ENCODE results near the gene SPEM3. TPM values are rescaled to one million over a fixed set of nuclear protein-coding genes. Genes with fewer than 3 reads are reported as not detected.

The SPEM3 gene
- total and polyA plus RNA-seq, 2 of the 13 experiments (the other 11 are each of a cell fraction or from before 2014, with no cell fraction given) = not detected

DNA sequence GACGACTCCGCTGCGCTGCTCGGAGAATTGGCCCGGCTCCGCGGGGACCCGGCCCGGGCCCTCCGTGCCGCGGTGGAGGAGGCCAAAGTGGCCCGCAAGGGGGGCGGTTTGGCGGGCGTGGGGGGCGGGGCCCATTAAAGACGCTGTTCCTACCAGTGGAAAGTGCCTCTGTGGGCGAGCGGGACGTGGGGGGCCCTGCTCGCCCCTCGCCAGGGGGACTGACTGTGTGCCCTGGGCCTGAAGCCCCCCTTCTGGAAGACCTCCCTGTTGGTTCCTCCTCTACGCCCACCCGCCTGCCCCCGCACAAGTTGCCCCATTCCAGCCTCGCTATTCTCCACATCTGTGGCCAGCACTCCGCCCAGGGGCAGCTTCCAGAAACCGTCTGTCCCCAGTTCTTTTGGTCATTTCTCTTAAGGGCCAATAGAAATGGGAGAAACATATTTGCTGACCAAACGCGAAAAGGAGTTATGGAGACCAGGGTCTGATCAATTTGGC, 8.8 kb downstream of the SPEM3 start:
- no peak overlapping the region; a peak in 2 of 6 replicates for H3K4me3 ChIP-seq (replicated peaks in 1 of 3; ENCODE audit: insufficient read depth in 1 of 3, low read depth in 2 of 3, low read length in 3 of 3)
- no peak overlapping the region for H3K27ac ChIP-seq (ENCODE audit: extremely low read length, insufficient read depth, low read length)
- ChIA-PET CTCF (ENCODE audit: low intra/inter-chr PET ratio, low total read pairs) (interaction anchor here (2.1 kb wide), 1 partner anchor 81 kb away, joined by 11 read pairs; no protein-coding TSS in a partner anchor), POLR2A (interaction anchor here (1.8 to 3.8 kb wide), 4 partner anchors 8 to 47 kb away, joined by 4 to 52 read pairs (median 28); partner anchors contain the start of genes CHRNB1, POLR2A and TMEM256)
- no peaks in the 10 kb centered on the region for H3K79me2 ChIP-seq (ENCODE audit: insufficient read depth, low read length)
- ATAC-seq (no peak), FAIRE-seq (no peak), DNase-seq (ENCODE audit: low spot score) (no peak)
- H3K9me3 ChIP-seq (ENCODE audit: low read length) = no peaks in the 10 kb centered on the region
- TF ChIP-seq ZNF792 (CRISPR knock-in tag; IDR thresholded peaks at IDR 0.05) (no peak), ZNF296 (CRISPR knock-in tag; conservative IDR thresholded peaks at IDR 0.05) (no peak)
- TF ChIP-seq, protein P1, sequence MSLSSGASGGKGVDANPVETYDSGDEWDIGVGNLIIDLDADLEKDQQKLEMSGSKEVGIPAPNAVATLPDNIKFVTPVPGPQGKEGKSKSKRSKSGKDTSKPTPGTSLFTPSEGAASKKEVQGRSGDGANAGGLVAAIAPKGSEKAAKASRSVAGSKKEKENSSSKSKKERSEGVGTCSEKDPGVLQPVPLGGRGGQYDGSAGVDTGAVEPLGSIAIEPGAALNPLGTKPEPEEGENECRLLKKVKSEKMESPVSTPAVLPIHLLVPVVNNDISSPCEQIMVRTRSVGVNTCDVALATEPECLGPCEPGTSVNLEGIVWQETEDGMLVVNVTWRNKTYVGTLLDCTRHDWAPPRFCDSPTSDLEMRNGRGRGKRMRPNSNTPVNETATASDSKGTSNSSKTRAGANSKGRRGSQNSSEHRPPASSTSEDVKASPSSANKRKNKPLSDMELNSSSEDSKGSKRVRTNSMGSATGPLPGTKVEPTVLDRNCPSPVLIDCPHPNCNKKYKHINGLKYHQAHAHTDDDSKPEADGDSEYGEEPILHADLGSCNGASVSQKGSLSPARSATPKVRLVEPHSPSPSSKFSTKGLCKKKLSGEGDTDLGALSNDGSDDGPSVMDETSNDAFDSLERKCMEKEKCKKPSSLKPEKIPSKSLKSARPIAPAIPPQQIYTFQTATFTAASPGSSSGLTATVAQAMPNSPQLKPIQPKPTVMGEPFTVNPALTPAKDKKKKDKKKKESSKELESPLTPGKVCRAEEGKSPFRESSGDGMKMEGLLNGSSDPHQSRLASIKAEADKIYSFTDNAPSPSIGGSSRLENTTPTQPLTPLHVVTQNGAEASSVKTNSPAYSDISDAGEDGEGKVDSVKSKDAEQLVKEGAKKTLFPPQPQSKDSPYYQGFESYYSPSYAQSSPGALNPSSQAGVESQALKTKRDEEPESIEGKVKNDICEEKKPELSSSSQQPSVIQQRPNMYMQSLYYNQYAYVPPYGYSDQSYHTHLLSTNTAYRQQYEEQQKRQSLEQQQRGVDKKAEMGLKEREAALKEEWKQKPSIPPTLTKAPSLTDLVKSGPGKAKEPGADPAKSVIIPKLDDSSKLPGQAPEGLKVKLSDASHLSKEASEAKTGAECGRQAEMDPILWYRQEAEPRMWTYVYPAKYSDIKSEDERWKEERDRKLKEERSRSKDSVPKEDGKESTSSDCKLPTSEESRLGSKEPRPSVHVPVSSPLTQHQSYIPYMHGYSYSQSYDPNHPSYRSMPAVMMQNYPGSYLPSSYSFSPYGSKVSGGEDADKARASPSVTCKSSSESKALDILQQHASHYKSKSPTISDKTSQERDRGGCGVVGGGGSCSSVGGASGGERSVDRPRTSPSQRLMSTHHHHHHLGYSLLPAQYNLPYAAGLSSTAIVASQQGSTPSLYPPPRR (CRISPR knock-in tag; IDR thresholded peaks at IDR 0.05; ENCODE audit: borderline replicate concordance) = no peak
- in situ Hi-C loops (cut with HindIII; ENCODE audit: extremely low pct_ligation_motif_present, low pct_unique_long_range_greater_than_20kb) = loop anchor here (5.0 kb wide), 2 partner anchors 40 to 80 kb away; partner anchors contain the start of genes TMEM95 and ZBTB4
- H4K20me1 ChIP-seq (ENCODE audit: insufficient read depth, low read length) = no peaks in the 10 kb centered on the region
- WGBS (ENCODE audit: low lambda C conversion rate) = 95% methylated on average over 14 of the region's 31 CpGs
- H3K27me3 ChIP-seq (ENCODE audit: control insufficient read depth in 1 of 2, insufficient read depth in 2 of 2, low read length in 2 of 2) = peaks cover 2 to 12% of the 10 kb centered on the region in 2 experiments; a peak in 3 of 5 replicates
- 0 out of 2 replicates have a peak overlapping the region, but pooled peaks have one; percentile 12 for H3K4me2 ChIP-seq (ENCODE audit: low read depth, low read length)
- H3K4me1 ChIP-seq (ENCODE audit: insufficient read depth, low read length) = peaks cover 44% of the 10 kb centered on the region
- no peaks in the 10 kb centered on the region for H3K36me3 ChIP-seq (replicated peaks in 1 of 2; ENCODE audit: control insufficient read depth in 1 of 2, insufficient read depth in 2 of 2, low read length in 2 of 2)
- BruUV-seq (replicated peaks) = no TSS peak
- no peak overlapping the region for H2AFZ ChIP-seq (ENCODE audit: low read length)
- no peak overlapping the region for H3K9ac ChIP-seq (ENCODE audit: insufficient read depth, low read depth, low read length)
- intact Hi-C loops (cut with micrococcal nuclease; ENCODE audit: unreplicated experiment) = loop anchor here (2.0 kb wide), 1 partner anchor 77 kb away; no protein-coding TSS in a partner anchor

All from HepG2 (cell line).